IPS DF 6.9 (cell line): ENCODE results near the gene CYB561A3.

Experiments
- DNase-seq: peaks from one replicate; pipeline ENCODE4 v3.0.0-alpha.2; 2013; ENCODE audit warnings: low read depth, low spot score
- H3K27ac ChIP-seq: one replicate; pipeline ENCODE4 v1.5.1; 2013; ENCODE audit warnings: low read length, control low read depth
- H3K27me3 ChIP-seq: 2 replicates; pipeline ENCODE4 v1.6.1; 2013; ENCODE audit warnings: mild to moderate bottlenecking, low read length; ENCODE audit not compliant: control insufficient read depth, insufficient read depth
- H3K36me3 ChIP-seq: 2 replicates; pipeline ENCODE4 v1.6.1; 2013; ENCODE audit warnings: low read length; ENCODE audit not compliant: control insufficient read depth, insufficient read depth
- H3K4me1 ChIP-seq: 2 replicates; pipeline ENCODE4 v1.6.1; 2013; ENCODE audit warnings: low read length; ENCODE audit not compliant: control insufficient read depth, insufficient read depth
- H3K4me3 ChIP-seq: 2 replicates; pipeline ENCODE4 v1.5.1; 2013; ENCODE audit warnings: mild to moderate bottlenecking, low read length
- H3K9me3 ChIP-seq: 2 replicates; pipeline ENCODE4 v1.6.1; 2013; ENCODE audit warnings: low read length, inconsistent platforms; ENCODE audit not compliant: control insufficient read depth, insufficient read depth
- WGBS: extraction: QIAGEN DNeasy Blood & Tissue Kit; methylation state at CpG from one replicate; pipeline ENCODE4 v1.1.7; 2013; ENCODE audit warnings: mixed read lengths, missing lambda C conversion rate; ENCODE audit not compliant: insufficient read length, insufficient coverage; 5-methylcytosine and 5-hydroxymethylcytosine counted together

The CYB561A3 gene

DNA sequence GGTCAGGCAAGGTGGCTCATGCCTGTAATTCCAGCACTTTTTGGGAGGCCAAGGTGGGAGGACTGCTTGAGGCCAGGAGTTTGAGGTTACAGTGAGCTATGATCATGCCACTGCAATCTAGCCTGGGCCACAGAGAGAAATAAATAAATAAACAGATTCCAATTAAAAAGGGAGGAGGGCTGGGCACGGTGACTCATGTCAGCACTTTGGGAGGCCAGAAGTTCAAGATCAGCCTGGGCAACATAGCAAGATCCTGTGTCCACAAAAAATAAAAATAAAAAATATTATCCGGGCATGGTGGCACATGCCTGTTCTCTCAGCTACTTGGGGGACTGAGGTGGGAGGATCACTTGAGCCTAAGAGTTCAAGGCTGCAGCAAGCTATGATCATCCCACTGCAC lies 7.5 kb downstream of the CYB561A3 start:
- Histone ChIP-seq H3K27me3 (no peaks in the 10 kb centered on the region), H3K36me3 (peaks cover 11% of the 10 kb centered on the region; the same call in 1 of the 2 replicates), H3K27ac (no peak overlapping the region), H3K4me3 (no peak overlapping the region), H3K4me1 (no peaks in the 10 kb centered on the region), H3K9me3 (no peaks in the 10 kb centered on the region)
- WGBS: no CpG with 5 or more reads among the region's 2 CpGs
- DNase-seq: no peak

DNA sequence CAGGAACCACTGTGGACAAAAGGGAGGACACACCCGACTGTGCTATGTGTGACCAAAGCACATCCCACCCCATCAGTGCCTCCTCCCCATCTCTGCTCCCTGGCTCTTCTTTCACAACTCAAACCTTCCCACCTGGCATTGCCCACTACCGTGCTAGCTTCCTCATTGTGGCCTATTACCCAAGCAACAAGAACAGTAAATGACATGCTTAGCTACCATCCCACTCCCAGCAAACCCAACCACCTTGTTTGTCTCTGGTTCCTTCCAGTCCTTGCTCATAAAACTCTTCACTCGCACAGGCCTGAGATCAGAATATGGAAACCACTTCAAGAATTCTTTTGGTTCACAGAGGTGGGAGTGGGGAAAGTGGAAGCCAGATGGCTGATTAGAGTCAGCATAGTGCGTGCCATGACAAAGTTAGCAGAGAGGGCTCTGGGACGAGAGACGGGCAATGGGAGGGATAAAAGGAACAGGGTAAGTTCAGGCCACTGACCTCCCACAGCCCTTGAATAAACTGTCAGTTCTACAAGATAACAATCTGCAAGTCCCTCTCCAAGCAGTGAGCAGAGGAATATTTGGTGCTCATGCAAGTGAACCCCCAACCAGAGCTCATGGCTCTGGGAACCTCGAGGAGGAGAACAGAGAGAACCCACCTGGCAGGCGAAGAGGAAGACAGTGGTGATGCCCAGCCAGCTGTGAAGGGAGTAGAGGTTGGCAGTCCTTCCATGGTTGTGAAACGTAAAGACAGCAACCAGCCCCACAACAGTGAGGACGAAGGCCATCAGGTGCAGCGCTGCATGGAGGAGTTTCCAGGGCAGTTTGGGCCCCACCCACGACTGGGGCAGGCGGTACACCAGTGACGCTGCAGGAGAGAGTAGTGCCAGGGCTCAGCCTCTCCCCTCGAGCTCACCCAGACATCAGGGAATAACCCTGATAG lies 8.3 kb downstream of the CYB561A3 start:
- H3K4me1 ChIP-seq: no peaks in the 10 kb centered on the region
- H3K27me3 ChIP-seq: no peaks in the 10 kb centered on the region
- H3K4me3 ChIP-seq: no peak overlapping the region
- H3K36me3 ChIP-seq: peaks cover 15% of the 10 kb centered on the region; the same call in 1 of the 2 replicates
- no peak for DNase-seq
- WGBS: no CpG with 5 or more reads among the region's 15 CpGs
- H3K27ac ChIP-seq: no peak overlapping the region
- no peaks in the 10 kb centered on the region for H3K9me3 ChIP-seq

DNA sequence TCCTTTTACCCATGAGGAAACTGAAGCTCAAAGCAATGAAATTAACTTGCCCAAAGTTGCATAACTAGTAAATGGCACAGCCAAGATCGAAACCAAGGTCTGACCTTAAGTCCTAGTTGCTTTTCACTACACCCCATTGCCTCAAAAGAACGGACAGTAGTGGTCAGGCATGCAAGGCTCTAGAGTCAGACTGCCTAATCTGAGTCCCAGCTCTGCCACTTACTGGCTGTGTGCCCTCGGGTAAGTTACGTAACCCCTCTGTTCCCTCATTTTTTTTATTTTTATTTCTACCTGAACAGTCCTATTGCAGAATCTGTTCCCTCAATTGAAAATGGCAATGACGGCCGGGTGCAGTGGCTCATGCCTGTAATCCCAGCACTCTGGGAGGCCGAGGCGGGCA lies 9.6 kb downstream of the CYB561A3 start:
- Histone ChIP-seq H3K4me1 (no peaks in the 10 kb centered on the region), H3K36me3 (peaks cover 15% of the 10 kb centered on the region; the same call in 1 of the 2 replicates), H3K9me3 (no peaks in the 10 kb centered on the region), H3K27ac (no peak overlapping the region), H3K27me3 (no peaks in the 10 kb centered on the region), H3K4me3 (no peak overlapping the region)
- WGBS: no CpG with 5 or more reads among the region's 8 CpGs
- DNase-seq: no peak

DNA sequence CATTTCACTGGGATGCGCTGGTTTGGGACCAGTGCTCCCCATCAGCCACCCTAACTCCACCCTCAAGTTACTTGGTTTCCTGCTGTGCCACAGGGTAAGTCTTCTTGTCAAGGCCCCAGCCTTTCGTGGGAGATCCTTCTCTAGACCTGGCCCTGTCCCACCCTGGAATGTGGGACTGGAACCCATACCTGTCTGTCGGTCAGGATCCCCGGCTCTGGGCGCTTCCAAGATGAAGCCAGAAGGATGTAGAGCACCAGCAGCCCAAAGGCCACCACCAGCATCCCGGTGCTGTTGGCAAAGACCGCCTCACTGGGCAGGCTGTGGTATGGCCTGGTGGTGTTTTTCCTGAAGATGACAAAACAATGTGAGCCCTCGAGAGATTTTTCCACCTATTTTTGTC lies 10.9 kb downstream of the CYB561A3 start:
- H3K27me3 ChIP-seq: no peaks in the 10 kb centered on the region
- no CpG with 5 or more reads among the region's 8 CpGs for WGBS
- no peaks in the 10 kb centered on the region for H3K9me3 ChIP-seq
- H3K4me1 ChIP-seq: no peaks in the 10 kb centered on the region
- no peak for DNase-seq
- no peak overlapping the region for H3K4me3 ChIP-seq
- H3K36me3 ChIP-seq: peaks cover 17% of the 10 kb centered on the region; the same call in 1 of the 2 replicates
- no peak overlapping the region for H3K27ac ChIP-seq

DNA sequence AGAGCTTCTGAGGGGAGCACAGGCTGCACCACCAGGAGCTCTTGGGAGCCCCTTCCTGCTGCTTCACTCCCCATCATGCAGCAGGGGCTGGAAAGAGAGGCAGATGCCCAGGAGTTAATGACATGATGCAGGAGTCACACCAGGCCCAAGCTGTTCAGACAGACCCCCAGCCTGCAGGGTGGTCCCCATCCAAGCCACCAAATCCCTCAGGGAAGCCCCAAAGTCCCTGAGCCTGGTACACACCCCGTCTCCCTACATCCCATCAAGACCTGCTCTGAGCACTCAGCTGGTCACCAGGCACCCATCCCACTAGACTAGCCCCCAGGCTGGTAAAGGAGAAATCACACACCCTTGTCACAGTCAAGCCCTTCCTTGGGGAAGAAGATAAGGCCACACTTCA lies 11.3 kb downstream of the CYB561A3 start:
- no CpG with 5 or more reads among the region's 1 CpG for WGBS
- Histone ChIP-seq H3K36me3 (peaks cover 17% of the 10 kb centered on the region; the same call in 1 of the 2 replicates), H3K9me3 (no peaks in the 10 kb centered on the region), H3K4me1 (no peaks in the 10 kb centered on the region), H3K4me3 (no peak overlapping the region), H3K27ac (no peak overlapping the region), H3K27me3 (no peaks in the 10 kb centered on the region)
- DNase-seq: no peak

DNA sequence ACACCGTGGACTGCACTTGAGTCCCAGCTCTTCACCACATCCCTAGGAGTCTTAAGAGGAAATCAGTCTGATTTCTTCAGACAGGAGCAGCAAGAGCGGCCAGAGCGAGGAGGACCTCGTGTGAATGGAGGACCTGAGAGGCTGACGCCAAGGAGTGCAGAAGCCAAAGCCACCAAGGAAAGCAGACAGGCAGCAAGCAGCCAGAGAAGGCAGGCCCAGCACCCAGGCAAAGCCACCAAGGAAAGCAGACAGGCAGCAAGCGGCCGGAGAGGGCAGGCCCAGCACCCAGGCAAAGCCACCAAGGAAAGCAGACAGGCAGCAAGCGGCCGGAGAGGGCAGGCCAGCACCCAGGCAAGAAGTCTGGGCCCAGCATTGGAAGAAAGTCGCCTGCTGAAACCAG lies 11.8 kb downstream of the CYB561A3 start:
- no peaks in the 10 kb centered on the region for H3K27me3 ChIP-seq
- DNase-seq: no peak
- WGBS: no CpG with 5 or more reads among the region's 10 CpGs
- no peak overlapping the region for H3K27ac ChIP-seq
- H3K4me3 ChIP-seq: no peak overlapping the region
- peaks cover 17% of the 10 kb centered on the region; the same call in 1 of the 2 replicates for H3K36me3 ChIP-seq
- no peaks in the 10 kb centered on the region for H3K9me3 ChIP-seq
- H3K4me1 ChIP-seq: no peaks in the 10 kb centered on the region

DNA sequence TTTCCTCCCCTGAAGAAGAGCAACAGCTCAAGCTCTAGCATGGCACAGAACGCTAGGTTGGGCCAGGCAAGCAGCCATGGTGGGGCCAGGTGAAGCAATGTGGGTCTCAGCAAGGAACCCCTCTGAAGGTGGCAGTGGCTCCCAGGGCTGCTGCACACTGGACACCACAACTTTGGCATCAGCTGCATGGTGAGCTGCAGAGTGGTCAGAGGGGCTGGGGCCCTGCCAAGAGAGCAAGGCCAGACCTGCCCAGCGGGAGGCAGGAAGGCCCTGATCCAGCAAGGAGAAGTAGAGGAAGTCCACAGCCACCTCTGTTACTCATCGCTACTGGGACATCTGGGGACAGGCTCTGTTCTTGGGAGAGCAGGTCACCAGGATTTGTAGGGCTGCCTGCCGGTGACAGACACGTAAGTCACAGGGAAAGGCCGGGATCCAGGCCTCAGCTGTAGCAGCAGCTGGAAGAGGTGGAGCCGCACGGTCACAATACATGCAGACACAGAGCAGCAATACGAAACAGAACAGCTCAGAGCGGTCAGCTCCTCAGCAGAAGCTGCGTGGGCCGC lies 12.4 kb downstream of the CYB561A3 start:
- Histone ChIP-seq H3K4me3 (no peak overlapping the region), H3K4me1 (no peaks in the 10 kb centered on the region), H3K9me3 (no peaks in the 10 kb centered on the region), H3K27me3 (no peaks in the 10 kb centered on the region), H3K36me3 (peaks cover 17% of the 10 kb centered on the region; the same call in 1 of the 2 replicates), H3K27ac (no peak overlapping the region)
- DNase-seq: no peak
- WGBS: no CpG with 5 or more reads among the region's 12 CpGs

DNA sequence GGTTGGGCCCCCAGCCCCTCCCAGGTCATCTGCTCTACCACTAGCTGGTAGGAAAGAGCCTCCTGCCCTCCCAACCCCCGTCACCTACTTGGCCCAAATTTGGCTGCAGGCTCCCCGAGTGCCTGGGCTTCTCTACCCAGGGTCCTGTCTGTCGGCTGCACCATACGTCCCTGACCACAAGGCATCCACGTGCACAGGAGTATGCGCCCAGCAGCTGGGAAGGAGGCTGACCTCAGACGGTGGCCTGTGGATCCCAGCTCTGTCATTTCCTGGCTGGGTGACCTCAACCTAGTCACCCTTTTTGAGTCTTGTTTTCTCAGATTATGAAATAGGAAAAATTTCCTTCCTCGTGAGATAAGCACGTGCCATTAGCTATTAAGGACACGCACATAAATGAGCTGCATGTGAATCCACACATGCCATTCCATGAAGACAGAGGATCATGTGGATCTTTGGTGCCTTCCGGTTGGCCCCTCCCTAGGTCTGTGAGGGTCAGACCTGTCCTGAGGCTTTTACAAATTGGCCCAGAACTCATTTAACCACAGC lies 13.7 kb downstream of the CYB561A3 start:
- Histone ChIP-seq H3K27ac (no peak overlapping the region), H3K9me3 (no peaks in the 10 kb centered on the region), H3K4me3 (no peak overlapping the region), H3K4me1 (no peaks in the 10 kb centered on the region), H3K27me3 (no peaks in the 10 kb centered on the region), H3K36me3 (peaks cover 15% of the 10 kb centered on the region; the same call in 1 of the 2 replicates)
- no CpG with 5 or more reads among the region's 11 CpGs for whole genome bisulfite sequencing
- DNase-seq: no peak

DNA sequence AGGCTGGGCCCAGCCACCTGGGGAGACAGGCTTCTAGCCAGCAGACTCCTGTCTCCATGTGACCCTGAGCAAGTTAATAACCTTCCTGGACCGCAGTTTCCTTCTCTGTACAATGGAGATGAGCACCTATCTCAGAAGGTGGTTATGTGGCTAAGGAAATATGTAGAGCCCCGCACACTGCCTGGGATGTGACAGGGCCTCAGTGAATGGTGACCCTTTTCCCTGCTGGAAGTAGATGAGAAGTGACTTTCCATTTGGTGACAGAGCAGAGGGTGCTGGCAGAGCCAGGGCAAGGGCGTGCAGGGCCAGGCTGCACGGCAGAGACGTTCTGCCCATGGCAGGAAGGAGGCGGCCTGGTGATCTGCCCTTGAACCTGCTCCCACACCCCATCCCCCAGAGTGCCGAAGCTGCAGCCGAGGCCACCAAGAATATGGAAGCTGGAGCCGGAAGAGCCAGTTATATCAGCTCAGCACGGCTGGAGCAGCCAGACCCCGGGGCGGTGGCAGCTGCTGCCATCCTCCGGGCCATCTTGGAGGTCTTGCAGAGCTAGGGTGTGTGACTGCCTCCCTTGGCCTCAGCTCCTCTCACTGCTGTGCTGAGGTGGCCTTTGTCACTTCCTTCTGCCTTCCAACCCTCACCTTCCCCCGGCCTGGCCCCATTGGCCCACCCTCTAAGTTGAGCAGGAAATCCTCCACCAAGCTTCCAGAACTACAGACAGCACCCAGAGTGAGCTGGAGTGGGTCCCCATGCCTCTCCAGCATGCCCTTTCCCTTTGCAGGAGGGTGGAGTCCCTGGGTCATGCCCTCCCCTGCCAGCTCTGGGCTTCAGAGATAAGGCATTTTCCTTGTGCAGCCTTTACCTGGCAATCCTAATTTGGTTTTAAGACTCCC lies 15.5 kb downstream of the CYB561A3 start:
- no CpG with 5 or more reads among the region's 14 CpGs for WGBS
- H3K4me3 ChIP-seq: no peak overlapping the region
- peaks cover 13% of the 10 kb centered on the region; the same call in 1 of the 2 replicates for H3K36me3 ChIP-seq
- no peaks in the 10 kb centered on the region for H3K4me1 ChIP-seq
- no peaks in the 10 kb centered on the region for H3K27me3 ChIP-seq
- no peak overlapping the region for H3K27ac ChIP-seq
- DNase-seq: no peak
- no peaks in the 10 kb centered on the region for H3K9me3 ChIP-seq

DNA sequence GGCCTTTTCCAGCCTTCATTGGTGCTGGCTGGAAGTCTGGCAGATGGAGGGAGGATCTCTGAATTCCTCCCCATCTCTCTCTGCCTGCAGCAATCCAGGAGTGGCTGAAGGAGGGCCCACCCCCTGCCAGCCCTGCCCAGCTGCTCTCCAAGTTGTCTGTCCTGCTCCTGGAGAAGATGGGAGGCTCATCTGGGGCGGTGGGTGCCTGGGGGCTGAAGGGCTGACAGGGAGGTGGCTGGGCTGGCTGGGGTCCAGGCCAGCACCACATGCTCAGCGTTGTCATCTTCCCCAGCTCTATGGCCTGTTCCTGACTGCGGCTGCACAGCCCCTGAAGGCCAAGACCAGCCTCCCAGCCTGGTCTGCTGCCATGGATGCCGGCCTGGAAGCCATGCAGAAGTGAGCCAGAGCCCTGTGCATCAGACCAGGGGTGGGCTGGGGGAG lies 16.5 kb downstream of the CYB561A3 start:
- no peak overlapping the region for H3K4me3 ChIP-seq
- DNase-seq: no peak
- no CpG with 5 or more reads among the region's 4 CpGs for WGBS
- H3K27ac ChIP-seq: no peak overlapping the region
- H3K4me1 ChIP-seq: no peaks in the 10 kb centered on the region
- no peaks in the 10 kb centered on the region for H3K9me3 ChIP-seq
- no peaks in the 10 kb centered on the region for H3K27me3 ChIP-seq
- H3K36me3 ChIP-seq: peaks cover 10% of the 10 kb centered on the region; the same call in 1 of the 2 replicates
